HEK293 (cell line): ENCODE data around the gene ABHD17A.

Source experiments
- ELK4 ChIP-seq: IDR thresholded peaks from 2 replicates; pipeline ENCODE4 v1.6.1; 2011; ENCODE audit warnings: mild to moderate bottlenecking, low read depth, low read length, borderline replicate concordance
- KLF1 ChIP-seq: fragments of 450-650 bp; formaldehyde crosslinking; IDR thresholded peaks from 2 replicates; pipeline ENCODE4 v1.5.1; 2016; ENCODE audit warnings: missing biosample characterization, missing genetic modification characterization
- MYNN ChIP-seq: fragments of 450-650 bp; formaldehyde crosslinking; IDR thresholded peaks from 2 replicates; pipeline ENCODE4 v1.5.1; 2016; ENCODE audit warnings: missing biosample characterization, missing genetic modification characterization, borderline replicate concordance
- SP3 ChIP-seq: fragments of 450-650 bp; formaldehyde crosslinking; IDR thresholded peaks from 2 replicates; pipeline ENCODE4 v1.5.1; 2016; ENCODE audit warnings: missing biosample characterization, missing genetic modification characterization
- SP7 ChIP-seq: fragments of 450-650 bp; formaldehyde crosslinking; IDR thresholded peaks from 2 replicates; pipeline ENCODE4 v1.5.1; 2016; ENCODE audit warnings: missing biosample characterization, missing genetic modification characterization
- YY1 ChIP-seq: fragments of 450-650 bp; formaldehyde crosslinking; IDR thresholded peaks from 2 replicates; pipeline ENCODE4 v1.5.1; 2018; ENCODE audit warnings: missing biosample characterization, missing genetic modification characterization
- YY2 ChIP-seq: fragments of 450-650 bp; formaldehyde crosslinking; IDR thresholded peaks from 2 replicates; pipeline ENCODE4 v1.5.1; 2016; ENCODE audit warnings: missing biosample characterization, missing genetic modification characterization
- ZBTB21 ChIP-seq: fragments of 450-650 bp; formaldehyde crosslinking; IDR thresholded peaks from 2 replicates; pipeline ENCODE4 v1.5.1; 2017; ENCODE audit warnings: missing biosample characterization, missing genetic modification characterization
- ZBTB26 ChIP-seq: fragments of 450-650 bp; formaldehyde crosslinking; optimal IDR thresholded peaks from 2 replicates; pipeline ENCODE3; 2016; ENCODE audit warnings: missing biosample characterization, mild to moderate bottlenecking, missing genetic modification characterization
- ZNF133 ChIP-seq: fragments of 450-650 bp; formaldehyde crosslinking; IDR thresholded peaks from 2 replicates; pipeline ENCODE4 v1.5.1; 2016; ENCODE audit warnings: missing biosample characterization, missing genetic modification characterization
- ZNF169 ChIP-seq: fragments of 450-650 bp; formaldehyde crosslinking; IDR thresholded peaks from 2 replicates; pipeline ENCODE4 v1.5.1; 2016; ENCODE audit warnings: missing biosample characterization, missing genetic modification characterization
- ZNF223 ChIP-seq: fragments of 450-650 bp; formaldehyde crosslinking; IDR thresholded peaks from 2 replicates; pipeline ENCODE4 v1.5.1; 2016; ENCODE audit warnings: missing biosample characterization, missing genetic modification characterization
- ZNF501 ChIP-seq: fragments of 450-650 bp; formaldehyde crosslinking; IDR thresholded peaks from 2 replicates; pipeline ENCODE4 v1.5.1; 2016; ENCODE audit warnings: missing biosample characterization, missing genetic modification characterization
- ZNF530 ChIP-seq: fragments of 450-650 bp; formaldehyde crosslinking; IDR thresholded peaks from 2 replicates; pipeline ENCODE4 v1.5.1; 2016; ENCODE audit warnings: low read depth, missing biosample characterization, missing genetic modification characterization
- ZNF544 ChIP-seq: fragments of 450-650 bp; formaldehyde crosslinking; IDR thresholded peaks from 2 replicates; pipeline ENCODE4 v1.5.0; 2017; ENCODE audit warnings: missing biosample characterization, missing genetic modification characterization
- ZNF549 ChIP-seq: fragments of 450-650 bp; IDR thresholded peaks from 2 replicates; pipeline ENCODE4 v1.5.1; 2018; ENCODE audit warnings: missing biosample characterization, missing genetic modification characterization, mild to moderate bottlenecking, inconsistent platforms, moderate library complexity
- ZNF555 ChIP-seq: fragments of 450-650 bp; formaldehyde crosslinking; conservative IDR thresholded peaks from 2 replicates; pipeline ENCODE4 v1.5.1; 2017; ENCODE audit warnings: missing biosample characterization, mild to moderate bottlenecking, missing genetic modification characterization, inconsistent platforms
- ZNF596 ChIP-seq: fragments of 450-650 bp; IDR thresholded peaks from 2 replicates; pipeline ENCODE4 v1.5.0; 2018; ENCODE audit warnings: missing biosample characterization, mild to moderate bottlenecking, missing genetic modification characterization, moderate library complexity
- ZNF621 ChIP-seq: fragments of 450-650 bp; formaldehyde crosslinking; IDR thresholded peaks from 2 replicates; pipeline ENCODE4 v1.5.1; 2017; ENCODE audit warnings: missing biosample characterization, missing genetic modification characterization
- ZNF660 ChIP-seq: fragments of 450-650 bp; IDR thresholded peaks from 2 replicates; pipeline ENCODE4 v1.5.1; 2018; ENCODE audit warnings: missing biosample characterization, mild to moderate bottlenecking, missing genetic modification characterization
- ZNF792 ChIP-seq: fragments of 450-650 bp; formaldehyde crosslinking; IDR thresholded peaks from 2 replicates; pipeline ENCODE4 v1.5.1; 2016; ENCODE audit warnings: missing biosample characterization, missing genetic modification characterization
- ZSCAN5A ChIP-seq: fragments of 450-650 bp; formaldehyde crosslinking; IDR thresholded peaks from 2 replicates; pipeline ENCODE4 v1.5.1; 2016; ENCODE audit warnings: missing biosample characterization, missing genetic modification characterization
- ZXDB ChIP-seq: fragments of 450-650 bp; formaldehyde crosslinking; IDR thresholded peaks from 2 replicates; pipeline ENCODE4 v1.5.1; 2016; ENCODE audit warnings: missing biosample characterization, missing genetic modification characterization
- TF ChIP-seq, protein P1 (sequence below): fragments of 450-650 bp; formaldehyde crosslinking; IDR thresholded peaks from 2 replicates; pipeline ENCODE4 v1.5.1; 2016; ENCODE audit warnings: missing biosample characterization, missing genetic modification characterization, low read depth
- TF ChIP-seq, protein P2 (sequence below): fragments of 450-650 bp; formaldehyde crosslinking; IDR thresholded peaks from 2 replicates; pipeline ENCODE4 v1.5.1; 2016; ENCODE audit warnings: missing biosample characterization, missing genetic modification characterization
- TF ChIP-seq, protein P3 (sequence below): fragments of 450-650 bp; formaldehyde crosslinking; IDR thresholded peaks from 2 replicates; pipeline ENCODE4 v1.5.1; 2017; ENCODE audit warnings: missing biosample characterization, missing genetic modification characterization
- TF ChIP-seq, protein P4 (sequence below): fragments of 450-650 bp; formaldehyde crosslinking; IDR thresholded peaks from 2 replicates; pipeline ENCODE4 v1.5.1; 2016; ENCODE audit warnings: missing biosample characterization, missing genetic modification characterization

ABHD17A gene

GRCh38 chr19:1875646-1876495 is 9.4 kb downstream of the ABHD17A start (continued):
- TF ChIP-seq, protein P1, sequence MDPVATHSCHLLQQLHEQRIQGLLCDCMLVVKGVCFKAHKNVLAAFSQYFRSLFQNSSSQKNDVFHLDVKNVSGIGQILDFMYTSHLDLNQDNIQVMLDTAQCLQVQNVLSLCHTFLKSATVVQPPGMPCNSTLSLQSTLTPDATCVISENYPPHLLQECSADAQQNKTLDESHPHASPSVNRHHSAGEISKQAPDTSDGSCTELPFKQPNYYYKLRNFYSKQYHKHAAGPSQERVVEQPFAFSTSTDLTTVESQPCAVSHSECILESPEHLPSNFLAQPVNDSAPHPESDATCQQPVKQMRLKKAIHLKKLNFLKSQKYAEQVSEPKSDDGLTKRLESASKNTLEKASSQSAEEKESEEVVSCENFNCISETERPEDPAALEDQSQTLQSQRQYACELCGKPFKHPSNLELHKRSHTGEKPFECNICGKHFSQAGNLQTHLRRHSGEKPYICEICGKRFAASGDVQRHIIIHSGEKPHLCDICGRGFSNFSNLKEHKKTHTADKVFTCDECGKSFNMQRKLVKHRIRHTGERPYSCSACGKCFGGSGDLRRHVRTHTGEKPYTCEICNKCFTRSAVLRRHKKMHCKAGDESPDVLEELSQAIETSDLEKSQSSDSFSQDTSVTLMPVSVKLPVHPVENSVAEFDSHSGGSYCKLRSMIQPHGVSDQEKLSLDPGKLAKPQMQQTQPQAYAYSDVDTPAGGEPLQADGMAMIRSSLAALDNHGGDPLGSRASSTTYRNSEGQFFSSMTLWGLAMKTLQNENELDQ = no peak
- TF ChIP-seq, protein P2, sequence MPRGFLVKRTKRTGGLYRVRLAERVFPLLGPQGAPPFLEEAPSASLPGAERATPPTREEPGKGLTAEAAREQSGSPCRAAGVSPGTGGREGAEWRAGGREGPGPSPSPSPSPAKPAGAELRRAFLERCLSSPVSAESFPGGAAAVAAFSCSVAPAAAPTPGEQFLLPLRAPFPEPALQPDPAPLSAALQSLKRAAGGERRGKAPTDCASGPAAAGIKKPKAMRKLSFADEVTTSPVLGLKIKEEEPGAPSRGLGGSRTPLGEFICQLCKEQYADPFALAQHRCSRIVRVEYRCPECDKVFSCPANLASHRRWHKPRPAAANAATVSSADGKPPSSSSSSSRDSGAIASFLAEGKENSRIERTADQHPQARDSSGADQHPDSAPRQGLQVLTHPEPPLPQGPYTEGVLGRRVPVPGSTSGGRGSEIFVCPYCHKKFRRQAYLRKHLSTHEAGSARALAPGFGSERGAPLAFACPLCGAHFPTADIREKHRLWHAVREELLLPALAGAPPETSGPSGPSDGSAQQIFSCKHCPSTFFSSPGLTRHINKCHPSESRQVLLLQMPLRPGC = peak; percentile 21; the same call in 1 of the 2 replicates
- TF ChIP-seq ELK4 = peak; percentile 79; the same call in 1 of the 2 replicates
- peak; percentile 33; the same call in 1 of the 2 replicates for TF ChIP-seq ZNF660 (tag by site-specific recombination)
- TF ChIP-seq ZSCAN5A (tag by site-specific recombination) = peak; percentile 63
- no peak for TF ChIP-seq ZNF596 (tag by site-specific recombination)
- TF ChIP-seq KLF1 (tag by site-specific recombination) = peak; percentile 49
- no peak for TF ChIP-seq ZNF621 (tag by site-specific recombination)
- TF ChIP-seq ZNF792 = 0 out of 2 replicates have a peak, but pooled peaks have one; percentile 38
- peak; percentile 92 for TF ChIP-seq ZBTB26 (tag by site-specific recombination)
- no peak; the same call in 1 of the 2 replicates for TF ChIP-seq MYNN (tag by site-specific recombination)
- peak; percentile 81 for TF ChIP-seq SP3 (tag by site-specific recombination)
- peak; percentile 82 for TF ChIP-seq ZXDB (tag by site-specific recombination)
- TF ChIP-seq ZNF530 (tag by site-specific recombination) = no peak
- TF ChIP-seq ZNF501 (tag by site-specific recombination) = peak; percentile 83; the same call in 1 of the 2 replicates
- no peak for TF ChIP-seq ZNF544 (tag by site-specific recombination)
- TF ChIP-seq YY1 = no peak
- TF ChIP-seq, protein P3, sequence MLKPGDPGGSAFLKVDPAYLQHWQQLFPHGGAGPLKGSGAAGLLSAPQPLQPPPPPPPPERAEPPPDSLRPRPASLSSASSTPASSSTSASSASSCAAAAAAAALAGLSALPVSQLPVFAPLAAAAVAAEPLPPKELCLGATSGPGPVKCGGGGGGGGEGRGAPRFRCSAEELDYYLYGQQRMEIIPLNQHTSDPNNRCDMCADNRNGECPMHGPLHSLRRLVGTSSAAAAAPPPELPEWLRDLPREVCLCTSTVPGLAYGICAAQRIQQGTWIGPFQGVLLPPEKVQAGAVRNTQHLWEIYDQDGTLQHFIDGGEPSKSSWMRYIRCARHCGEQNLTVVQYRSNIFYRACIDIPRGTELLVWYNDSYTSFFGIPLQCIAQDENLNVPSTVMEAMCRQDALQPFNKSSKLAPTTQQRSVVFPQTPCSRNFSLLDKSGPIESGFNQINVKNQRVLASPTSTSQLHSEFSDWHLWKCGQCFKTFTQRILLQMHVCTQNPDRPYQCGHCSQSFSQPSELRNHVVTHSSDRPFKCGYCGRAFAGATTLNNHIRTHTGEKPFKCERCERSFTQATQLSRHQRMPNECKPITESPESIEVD (tag by site-specific recombination) = no peak
- peak; percentile 73 for TF ChIP-seq ZBTB21 (tag by site-specific recombination)
- TF ChIP-seq ZNF555 = no peak
- no peak for TF ChIP-seq ZNF133
- no peak for TF ChIP-seq ZNF549
- TF ChIP-seq ZNF223 (tag by site-specific recombination) = no peak
- no peak for TF ChIP-seq ZNF169 (tag by site-specific recombination)
- TF ChIP-seq SP7 = peak; percentile 76
- TF ChIP-seq, protein P4, sequence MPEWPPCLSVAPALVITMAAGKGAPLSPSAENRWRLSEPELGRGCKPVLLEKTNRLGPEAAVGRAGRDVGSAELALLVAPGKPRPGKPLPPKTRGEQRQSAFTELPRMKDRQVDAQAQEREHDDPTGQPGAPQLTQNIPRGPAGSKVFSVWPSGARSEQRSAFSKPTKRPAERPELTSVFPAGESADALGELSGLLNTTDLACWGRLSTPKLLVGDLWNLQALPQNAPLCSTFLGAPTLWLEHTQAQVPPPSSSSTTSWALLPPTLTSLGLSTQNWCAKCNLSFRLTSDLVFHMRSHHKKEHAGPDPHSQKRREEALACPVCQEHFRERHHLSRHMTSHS (tag by site-specific recombination) = 0 out of 2 replicates have a peak, but pooled peaks have one; percentile 9
- TF ChIP-seq YY2 = no peak; the same call in 1 of the 2 replicates
